GM18870 (cell line): ENCODE results near the gene GPR87.

Experiments used
- ATAC-seq: cut with Tn5 transposase; IDR thresholded peaks from one replicate; pipeline ENCODE4 v1.9.1; 2021; ENCODE audit warnings: moderate library complexity; ENCODE audit not compliant: unreplicated experiment

GPR87 gene

DNA sequence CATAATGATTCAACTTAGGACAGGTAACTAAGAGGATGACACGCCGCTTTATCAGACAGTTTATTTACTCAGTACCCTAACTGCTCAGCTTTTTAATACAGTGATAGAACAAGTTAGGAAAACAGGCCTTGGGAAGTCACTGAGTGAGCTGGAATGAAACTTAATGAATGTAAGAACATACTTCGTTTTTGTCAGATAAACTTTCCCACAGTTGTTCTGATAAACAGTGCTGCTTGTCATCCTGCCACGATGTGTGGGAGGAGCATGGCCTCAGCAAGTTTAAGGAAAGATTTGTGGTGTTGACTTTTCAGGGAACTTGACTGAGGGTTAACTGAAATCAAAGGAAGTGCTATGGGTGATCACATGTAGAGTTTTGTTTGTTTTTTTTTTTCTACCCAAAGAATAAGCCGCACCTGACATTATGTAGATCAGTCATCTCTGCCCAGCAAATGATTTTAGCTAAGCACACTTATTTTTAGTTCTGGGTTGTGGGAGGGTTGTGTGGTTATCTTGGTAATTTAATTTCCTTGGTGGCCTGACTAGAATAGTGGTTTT, 32.6 kb downstream of the GPR87 start:
- ATAC-seq: no peak

DNA sequence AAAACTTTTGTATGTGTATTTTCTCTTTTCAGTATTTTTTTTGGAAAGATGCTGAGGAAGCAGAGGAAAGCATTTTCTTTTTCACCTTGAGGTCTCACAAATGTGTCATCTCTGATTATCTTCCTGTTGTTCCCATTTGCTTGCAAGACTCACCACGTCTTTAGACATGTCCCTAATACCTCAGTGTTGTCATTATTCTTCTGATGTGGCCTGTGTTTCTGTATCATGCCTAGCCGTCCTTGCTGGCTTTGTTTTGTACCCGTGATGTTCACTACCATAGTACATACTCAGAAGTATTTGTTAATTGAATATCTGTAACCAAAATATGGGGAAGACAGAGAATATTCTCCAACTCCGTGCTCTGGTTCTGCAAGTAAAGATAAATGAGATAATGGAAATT, 33.2 kb downstream of the GPR87 start:
- ATAC-seq: no peak

DNA sequence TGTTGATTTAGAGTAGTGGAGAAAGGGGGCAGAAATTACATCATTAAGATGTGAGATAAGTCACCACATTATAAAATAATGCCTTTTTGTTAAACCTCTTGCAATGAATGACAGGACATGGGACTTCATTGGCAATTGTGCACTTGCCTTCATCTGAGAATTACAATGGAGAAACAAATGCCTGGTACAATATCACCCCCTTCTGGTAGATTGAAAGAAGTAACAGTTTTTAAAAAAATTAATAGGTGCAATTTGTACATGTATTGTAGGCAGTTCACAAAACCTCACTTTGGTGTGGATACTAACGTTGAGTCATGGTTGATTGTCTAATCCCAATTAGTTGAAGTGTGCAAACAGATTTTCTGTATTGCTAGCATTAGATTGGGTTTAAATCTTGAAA, 33.7 kb downstream of the GPR87 start:
- no peak for ATAC-seq

DNA sequence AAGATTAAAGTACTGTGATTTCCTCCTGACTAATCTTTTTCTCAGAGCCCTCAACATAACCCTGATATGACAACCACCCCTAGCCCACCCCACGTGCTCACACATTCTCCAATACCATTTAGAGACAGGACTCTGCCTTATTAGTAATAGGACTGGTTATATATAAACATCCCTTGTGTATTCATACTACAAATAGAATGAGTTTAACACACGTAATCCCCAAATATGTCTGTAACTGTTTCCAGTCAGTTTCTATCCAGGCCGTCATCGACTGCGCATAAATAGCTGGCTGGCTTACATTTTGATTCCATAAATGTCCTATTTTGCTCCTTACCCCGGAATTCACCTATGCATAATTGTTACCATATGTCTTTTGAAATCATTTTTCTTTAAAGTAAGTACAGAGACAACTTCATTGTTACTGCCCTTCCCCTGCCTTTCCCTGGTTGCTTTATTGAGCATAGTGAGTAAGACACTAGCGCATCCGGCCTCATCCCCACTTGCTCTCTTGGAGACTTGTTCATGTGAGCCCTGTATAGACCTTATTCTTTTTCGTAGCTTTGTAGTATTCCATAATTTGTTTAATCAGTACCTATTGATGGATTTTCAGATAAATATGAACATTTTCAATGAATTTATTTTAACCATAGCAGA, 34.8 kb downstream of the GPR87 start:
- ATAC-seq: no peak

DNA sequence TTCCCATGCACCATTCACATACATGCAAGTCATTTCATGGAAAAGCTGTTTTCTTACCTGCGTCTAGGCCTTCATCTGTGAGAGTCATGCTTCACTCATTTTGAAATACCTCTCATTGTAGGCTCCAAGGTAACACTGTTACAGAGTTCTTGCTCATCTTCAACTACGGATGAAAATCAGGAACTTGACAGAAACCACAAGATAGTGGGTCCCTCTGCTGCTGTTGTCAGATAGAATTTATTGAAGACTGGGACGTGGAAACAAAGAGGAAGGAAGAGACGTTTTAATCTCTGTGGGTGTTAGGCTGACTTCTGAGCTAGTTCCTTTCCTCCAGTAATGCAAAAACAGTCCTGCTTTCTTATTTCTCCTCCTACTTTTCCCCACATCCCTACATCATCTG, 38.4 kb downstream of the GPR87 start, which contains the start of gene P2RY14:
TSS of gene P2RY14 (minus strand) at position 313 of the 400 bp plus-strand sequence. CDS start 64,226 bp downstream, outside the sequence.
- ATAC-seq: no peak

DNA sequence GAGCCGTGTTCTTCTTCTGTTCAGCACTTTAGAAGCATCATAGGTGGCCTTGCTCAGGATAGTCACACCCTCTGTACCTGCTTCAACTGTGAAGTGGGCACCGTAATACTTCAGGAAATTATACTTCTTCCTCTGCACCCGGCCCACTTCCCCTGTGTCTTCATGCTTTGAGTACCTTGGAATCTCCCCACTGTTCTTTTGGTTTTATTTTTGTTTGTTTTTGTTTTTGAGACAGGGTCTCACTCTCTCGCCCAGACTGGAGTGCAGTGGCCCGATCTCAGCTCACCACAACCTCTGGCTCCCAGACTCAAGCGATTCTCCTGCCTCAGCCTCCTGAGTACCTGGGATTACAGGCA, 40.0 kb downstream of the GPR87 start:
- ATAC-seq: peak; percentile 65

DNA sequence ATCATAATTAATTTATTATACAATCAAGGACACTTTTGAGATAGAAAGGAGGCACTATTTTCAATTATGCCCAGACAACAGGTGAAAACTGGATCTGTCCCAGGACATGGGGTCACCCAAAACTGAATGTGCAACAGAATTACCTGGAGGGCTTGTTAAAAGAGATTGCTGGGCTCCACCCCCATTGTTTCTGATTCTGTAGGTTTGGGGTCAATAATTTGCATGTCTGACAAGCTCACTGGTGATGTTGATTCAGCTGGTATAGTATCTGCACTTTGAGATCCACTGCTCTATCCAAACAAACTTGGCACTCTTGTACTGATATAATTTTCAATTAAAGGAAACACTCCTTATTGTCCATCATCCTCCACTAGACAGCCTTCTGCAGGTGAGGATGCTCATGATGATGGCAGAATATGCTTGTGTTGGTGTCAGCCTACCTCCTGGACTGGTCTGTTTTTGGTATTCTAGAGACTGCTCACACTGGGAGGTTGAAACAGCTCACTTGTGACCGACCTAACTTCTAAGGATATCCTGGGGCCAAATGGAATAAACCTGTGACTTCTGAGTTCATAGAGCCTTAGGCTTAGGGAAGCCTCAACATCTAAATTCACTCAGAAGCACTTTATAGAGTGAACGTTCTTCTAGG, 40.5 kb downstream of the GPR87 start:
- ATAC-seq: peak; percentile 8

DNA sequence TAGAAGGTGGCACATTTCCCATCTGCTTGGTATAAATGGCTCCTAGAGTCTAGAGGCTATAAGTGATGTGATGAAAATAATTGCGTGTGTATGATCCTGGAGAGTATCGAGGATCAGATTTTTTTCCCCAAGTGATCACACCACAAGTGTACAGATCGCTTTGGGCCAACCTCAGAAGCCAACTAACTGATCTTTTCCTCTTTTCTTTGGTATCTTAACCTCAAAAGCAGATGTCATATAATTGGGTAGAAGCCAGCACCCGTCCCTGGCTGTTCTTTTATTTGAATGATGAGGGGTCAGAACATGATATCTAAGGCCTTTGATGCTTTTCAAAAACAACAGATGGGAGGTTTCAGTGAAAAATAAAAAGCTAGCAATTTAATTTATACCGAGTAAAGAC, 41.5 kb downstream of the GPR87 start:
- no peak for ATAC-seq

DNA sequence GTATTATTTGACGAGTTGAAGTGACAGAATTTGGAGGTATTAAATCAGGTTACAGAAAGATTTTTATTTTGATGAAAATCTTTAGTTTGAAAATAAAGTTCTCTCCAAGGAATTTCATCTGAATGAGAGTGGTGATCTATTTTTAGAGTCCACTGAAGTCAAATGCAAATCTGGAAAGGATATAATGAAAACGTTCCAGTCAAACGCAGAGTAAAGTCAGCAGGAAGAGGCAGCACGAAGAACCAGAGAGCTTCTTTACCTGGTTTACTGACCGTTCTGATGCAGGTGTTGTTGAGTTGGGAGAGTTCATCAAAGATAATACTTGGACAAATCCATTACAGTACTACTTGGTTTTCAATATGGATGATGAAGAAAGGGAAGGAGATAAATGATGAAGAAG, 47.0 kb downstream of the GPR87 start:
- ATAC-seq: no peak

DNA sequence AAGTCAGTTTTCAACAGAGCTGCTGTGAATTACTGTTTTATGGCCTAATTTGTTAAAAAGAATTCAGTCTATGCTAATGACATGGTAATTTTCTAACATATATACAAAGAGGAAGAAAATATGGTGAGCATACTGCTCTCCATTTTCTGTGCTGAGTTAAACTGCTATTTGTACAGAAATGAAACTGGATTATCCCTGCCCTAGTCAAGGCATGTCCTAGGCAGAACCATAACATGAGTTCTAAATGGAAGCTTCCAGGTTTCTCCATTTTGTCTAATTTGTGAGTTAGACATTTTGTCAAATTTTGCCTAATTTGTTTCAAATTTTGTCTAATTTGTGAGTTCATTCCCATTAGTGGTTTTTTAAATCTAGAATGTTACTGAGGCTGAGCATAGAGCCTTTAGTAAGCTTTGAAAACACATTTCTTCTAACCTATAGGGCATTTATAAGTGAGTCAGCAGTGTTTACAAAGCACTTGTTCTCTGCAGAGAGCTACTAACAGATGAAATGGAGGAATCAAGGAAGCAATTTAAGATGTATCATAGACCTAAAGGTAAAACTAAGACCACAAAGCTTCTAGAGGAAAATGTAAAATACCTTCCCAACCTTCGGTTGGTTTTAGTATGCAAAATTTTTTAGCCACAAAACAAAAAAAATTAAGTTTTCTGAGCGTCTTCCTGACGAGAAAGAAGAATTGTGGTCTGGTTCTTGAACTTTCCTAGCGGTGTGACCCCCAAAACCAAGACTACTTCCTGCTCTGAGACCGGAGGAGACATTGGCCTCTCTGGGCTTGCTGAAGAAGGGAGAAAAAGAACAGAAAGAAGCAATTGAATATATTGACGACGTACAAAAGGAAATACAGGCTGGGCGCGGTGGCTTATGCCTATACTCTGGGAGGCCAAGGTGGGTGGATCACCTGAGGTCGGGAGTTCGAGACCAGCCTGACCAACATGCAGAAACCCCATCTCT, 48.1 kb downstream of the GPR87 start:
- peak; percentile 41 for ATAC-seq

DNA sequence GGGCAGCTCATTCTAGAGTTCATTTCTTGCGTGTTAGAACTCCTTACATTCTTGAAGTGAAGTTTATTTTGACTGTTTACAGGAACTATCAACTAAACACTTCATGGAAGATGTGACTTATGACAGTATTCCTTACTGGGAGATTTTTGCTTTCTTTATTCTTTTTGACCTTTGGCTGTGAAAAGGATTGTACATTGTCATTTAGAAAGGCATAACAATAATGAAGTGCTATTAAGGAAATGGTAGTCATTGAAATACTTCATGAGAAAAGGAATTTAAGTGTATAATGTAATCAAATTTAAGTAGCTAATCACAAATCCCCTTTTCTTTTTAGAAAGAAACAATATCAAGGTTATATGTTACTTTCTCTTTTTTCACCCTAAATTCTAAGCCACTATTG, 49.6 kb downstream of the GPR87 start:
- ATAC-seq: no peak

DNA sequence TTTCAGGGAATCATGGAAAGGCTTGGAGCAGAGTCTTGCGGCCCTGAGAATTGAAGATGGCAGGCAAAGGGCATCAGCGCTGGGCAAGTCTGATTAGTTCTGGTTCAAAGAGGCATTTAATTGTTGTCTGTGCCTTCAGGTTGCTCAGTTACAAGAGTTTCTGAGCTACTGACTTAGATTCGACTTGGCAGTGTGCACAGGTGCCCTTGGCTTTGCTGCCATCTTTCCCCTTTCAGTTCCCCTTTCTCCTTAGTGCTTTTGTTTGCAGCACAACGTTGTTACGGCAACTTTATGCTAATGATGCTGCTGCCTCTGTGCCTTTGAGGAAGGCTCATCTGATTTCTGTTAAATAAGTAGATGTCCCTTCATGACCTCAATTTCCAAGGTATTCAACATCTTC, 50.8 kb downstream of the GPR87 start:
- ATAC-seq: peak; percentile 97

DNA sequence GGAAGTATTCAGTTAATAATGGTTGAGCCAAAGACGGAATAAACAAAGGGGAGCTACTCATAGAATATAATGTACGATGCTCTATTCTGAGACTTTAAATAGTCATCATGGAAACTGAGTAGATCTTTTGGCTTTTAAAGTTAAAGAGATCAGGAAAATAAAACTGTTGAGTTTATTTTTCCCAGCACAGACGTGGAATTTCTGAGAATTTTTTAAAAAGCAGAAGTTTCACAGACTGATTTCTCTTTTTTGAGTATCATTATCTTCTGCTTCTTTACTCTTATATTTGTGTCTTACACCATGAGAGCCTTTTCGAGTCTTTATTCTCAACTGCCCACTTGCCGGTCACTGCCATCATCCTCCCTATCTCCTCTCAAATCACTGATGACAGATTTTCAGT, 51.5 kb downstream of the GPR87 start:
- ATAC-seq: no peak

DNA sequence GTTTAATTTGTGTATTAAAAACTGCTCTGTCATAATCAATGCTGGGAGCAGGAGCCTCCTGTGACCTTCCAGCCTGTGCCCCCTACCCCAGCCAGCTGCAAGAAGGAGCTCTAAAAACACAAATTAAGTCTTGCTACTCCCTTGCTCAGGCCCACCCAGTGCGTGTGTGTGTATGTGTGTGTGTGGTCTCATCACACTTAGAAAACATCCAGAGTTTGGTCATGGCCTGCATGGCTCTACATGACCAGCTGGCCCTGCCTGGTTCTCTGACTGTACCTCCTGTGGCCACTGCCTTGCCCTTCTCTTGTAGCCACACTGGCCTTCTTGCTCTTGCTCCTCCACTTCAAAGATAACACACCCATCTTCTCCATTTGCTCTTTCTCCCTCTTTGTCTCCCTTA, 52.0 kb downstream of the GPR87 start:
- ATAC-seq: no peak

DNA sequence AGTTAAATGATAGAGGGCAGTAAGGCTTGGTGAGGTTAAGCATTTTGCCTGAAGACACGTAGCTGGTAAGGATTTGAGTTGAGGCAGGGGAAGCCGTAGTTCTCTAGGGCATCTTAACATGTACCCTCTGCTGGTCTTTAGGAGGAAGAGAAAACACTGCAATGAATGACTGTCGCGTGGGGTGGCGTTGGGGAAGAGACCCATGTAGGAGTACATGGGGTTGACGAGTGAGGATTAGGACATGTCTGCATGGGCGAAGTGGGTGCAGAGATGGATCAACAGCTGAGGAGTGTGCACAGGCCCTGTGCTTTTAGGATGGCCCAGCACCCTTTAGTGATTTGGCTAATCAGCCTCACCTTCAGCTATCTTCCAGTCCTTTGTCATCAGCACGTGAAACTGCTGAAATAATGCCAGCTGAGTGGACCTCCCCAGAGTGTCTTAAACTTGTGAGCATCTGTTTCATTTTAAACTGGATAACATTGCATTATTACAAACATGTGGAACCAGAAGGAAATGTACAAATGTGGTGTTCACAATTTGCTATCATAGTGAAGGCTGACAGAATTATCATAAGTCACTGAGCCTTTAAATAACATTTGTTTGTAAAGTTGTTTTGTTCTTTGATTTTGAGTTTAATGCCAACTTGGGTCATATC, 53.6 kb downstream of the GPR87 start:
- no peak for ATAC-seq

DNA sequence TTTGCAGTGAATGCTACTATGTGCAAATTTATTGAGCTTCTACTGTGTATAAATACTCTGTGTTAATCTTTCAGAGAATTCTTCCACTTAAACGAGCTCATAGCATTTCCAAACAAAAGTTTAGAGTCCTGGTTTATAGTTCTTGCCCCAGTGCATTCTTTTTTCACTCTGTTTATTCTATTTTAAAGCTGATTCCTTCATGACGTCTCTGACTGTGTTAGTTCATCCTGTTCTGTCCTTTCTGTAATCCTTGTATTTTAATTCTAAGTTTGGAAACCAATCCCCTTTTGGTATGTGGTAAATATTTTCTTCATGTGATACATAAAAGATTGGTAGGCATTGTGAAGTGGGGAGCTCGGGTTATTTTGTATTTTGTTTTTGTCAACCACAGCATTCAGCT, 57.0 kb downstream of the GPR87 start:
- no peak for ATAC-seq

DNA sequence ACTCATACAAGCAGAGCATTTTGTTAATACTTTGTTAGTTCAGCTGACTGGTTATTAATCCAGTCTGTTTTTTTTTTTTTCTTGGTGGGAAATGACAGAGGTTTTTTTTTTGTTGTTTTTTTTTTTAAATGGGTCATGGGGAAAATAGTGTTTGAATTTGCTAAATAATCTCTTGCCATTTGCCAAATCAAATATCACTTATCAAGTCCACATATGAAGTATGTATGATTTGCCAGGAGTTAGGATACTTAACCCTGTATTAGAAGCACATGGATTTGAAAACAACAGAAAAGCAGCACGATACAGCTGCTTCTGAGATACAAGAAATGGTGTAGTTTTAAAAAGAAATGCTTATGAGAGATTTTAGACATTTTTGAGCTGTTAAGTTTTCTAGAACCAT, 59.9 kb downstream of the GPR87 start:
- no peak for ATAC-seq

DNA sequence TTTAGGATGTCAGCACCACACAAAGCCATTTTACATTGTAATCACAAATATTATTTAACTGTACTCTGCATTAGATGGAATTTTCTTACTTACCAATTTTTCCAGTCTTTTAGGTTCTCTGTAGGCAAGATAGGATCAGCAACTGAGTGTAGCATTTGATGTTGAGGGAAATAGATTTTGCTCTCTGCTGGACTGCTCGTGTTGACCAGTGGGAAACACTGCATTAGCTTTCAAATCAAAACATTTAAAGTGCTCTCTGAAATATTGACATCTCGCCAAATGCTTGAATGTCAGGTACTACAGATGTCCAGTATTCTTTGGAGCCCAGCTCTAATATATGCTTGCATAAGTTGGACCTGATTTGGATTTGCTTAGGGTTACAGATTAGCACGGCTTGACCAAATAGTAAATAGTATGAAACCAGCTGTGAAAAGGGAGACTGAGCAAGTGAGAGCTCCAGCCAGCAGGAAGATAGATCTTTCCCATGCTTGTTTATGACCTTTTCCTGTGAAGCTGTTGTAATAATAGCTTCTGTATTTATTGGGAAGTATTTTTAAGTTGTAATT, 67.8 kb downstream of the GPR87 start:
- no peak for ATAC-seq
